Breast epithelium (tissue), 3 donors: ENCODE results near the gene ESPN.

Experiments used
- POLR2A ChIP-seq: fragments of 450-650 bp; IDR thresholded peaks from one replicate; pipeline ENCODE4 v1.6.1; 2016; ENCODE audit warnings: antibody characterized with exemption, mild to moderate bottlenecking, moderate library complexity
- POLR2AphosphoS5 ChIP-seq, 3 donors: sonication (generic); formaldehyde crosslinking; IDR thresholded peaks; one replicate each; pipeline ENCODE4 v1.6.1; 2017; ENCODE audit warnings: antibody characterized with exemption in 3 of 3
- TF ChIP-seq, protein P1 (sequence below), 3 donors: fragments of 450-650 bp; IDR thresholded peaks; one replicate each; pipeline ENCODE4 v1.5.1; 2016 to 2017; ENCODE audit warnings: antibody characterized with exemption in 3 of 3, mild to moderate bottlenecking in 3 of 3, moderate library complexity in 3 of 3

DNA sequence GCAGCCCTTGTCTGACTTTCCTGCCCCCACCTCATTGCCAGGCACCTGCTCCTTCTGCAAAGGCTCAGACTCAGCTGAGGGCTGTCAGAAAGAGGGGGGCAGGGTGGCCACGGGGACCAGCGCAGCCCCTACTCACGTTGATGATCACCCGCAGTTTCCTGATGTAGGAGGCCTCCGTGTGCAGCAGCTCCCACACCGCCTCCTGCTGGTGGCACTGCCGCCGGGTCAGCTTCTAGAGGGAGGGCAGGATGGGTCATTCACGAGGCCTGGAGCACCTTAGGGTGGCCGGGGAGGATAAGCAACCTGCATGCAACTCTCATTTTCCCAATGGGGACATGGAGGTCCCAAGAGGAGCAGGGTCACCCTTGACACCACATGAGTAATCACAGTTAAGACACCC, 47.8 kb downstream of the ESPN start:
- TF ChIP-seq, protein P1, sequence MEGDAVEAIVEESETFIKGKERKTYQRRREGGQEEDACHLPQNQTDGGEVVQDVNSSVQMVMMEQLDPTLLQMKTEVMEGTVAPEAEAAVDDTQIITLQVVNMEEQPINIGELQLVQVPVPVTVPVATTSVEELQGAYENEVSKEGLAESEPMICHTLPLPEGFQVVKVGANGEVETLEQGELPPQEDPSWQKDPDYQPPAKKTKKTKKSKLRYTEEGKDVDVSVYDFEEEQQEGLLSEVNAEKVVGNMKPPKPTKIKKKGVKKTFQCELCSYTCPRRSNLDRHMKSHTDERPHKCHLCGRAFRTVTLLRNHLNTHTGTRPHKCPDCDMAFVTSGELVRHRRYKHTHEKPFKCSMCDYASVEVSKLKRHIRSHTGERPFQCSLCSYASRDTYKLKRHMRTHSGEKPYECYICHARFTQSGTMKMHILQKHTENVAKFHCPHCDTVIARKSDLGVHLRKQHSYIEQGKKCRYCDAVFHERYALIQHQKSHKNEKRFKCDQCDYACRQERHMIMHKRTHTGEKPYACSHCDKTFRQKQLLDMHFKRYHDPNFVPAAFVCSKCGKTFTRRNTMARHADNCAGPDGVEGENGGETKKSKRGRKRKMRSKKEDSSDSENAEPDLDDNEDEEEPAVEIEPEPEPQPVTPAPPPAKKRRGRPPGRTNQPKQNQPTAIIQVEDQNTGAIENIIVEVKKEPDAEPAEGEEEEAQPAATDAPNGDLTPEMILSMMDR (IDR thresholded peaks at IDR 0.05): no peak
- TF ChIP-seq POLR2A (no peak), POLR2AphosphoS5 (IDR thresholded peaks at IDR 0.05) (no peak)
